OCI-LY1 (cell line): ENCODE measurements around the gene EPB41.

Experiments used
- H2AFZ ChIP-seq: fragments of 200-600 bp; sonication (generic), shearing (Covaris generic); 2 replicates; pipeline ENCODE4 v1.6.0; 2014; ENCODE audit warnings: antibody characterized with exemption, mild to moderate bottlenecking, low read length
- H3F3A ChIP-seq: fragments of 200-600 bp; sonication (generic), shearing (Covaris generic); 2 replicates; pipeline ENCODE4 v1.6.0; 2014; ENCODE audit warnings: mild to moderate bottlenecking, antibody characterized with exemption, low read length, moderate library complexity; ENCODE audit not compliant: insufficient read depth
- H3K27ac ChIP-seq: fragments of 200-600 bp; sonication (generic); 2 replicates; pipeline ENCODE4 v1.5.1; 2014; ENCODE audit warnings: low read length, mixed run types, mild to moderate bottlenecking, low read depth; ENCODE audit not compliant: poor library complexity, severe bottlenecking
- H3K27me3 ChIP-seq: fragments of 200-600 bp; sonication (generic); 2 replicates; pipeline ENCODE4 v1.6.0; 2014; ENCODE audit warnings: antibody characterized with exemption, mild to moderate bottlenecking, low read length, moderate library complexity; ENCODE audit not compliant: insufficient read depth
- H3K36me3 ChIP-seq: fragments of 200-600 bp; sonication (generic); 2 replicates; pipeline ENCODE4 v1.6.1; 2014; ENCODE audit warnings: mild to moderate bottlenecking, antibody characterized with exemption, low read length, moderate library complexity, mixed read lengths; ENCODE audit not compliant: insufficient read depth
- H3K4me1 ChIP-seq: fragments of 200-600 bp; sonication (generic); 2 replicates; pipeline ENCODE4 v1.5.1; 2014; ENCODE audit warnings: mild to moderate bottlenecking, low read length, moderate library complexity; ENCODE audit not compliant: insufficient read depth, severe bottlenecking
- H3K4me2 ChIP-seq: fragments of 200-600 bp; sonication (generic), shearing (Covaris generic); 2 replicates; pipeline ENCODE4 v1.6.1; 2014; ENCODE audit warnings: low read length
- H3K4me3 ChIP-seq: fragments of 200-600 bp; sonication (generic); 2 replicates; pipeline ENCODE4 v1.5.1; 2014; ENCODE audit warnings: low read length, low read depth, mild to moderate bottlenecking, mixed read lengths; ENCODE audit not compliant: poor library complexity, severe bottlenecking
- H3K79me2 ChIP-seq: fragments of 200-600 bp; shearing (Covaris generic); 2 replicates; pipeline ENCODE4 v1.6.1; 2016; ENCODE audit warnings: mixed run types, low read length, mixed read lengths; ENCODE audit not compliant: insufficient read depth
- H3K9ac ChIP-seq: fragments of 200-600 bp; sonication (generic), shearing (Covaris generic); 2 replicates; pipeline ENCODE4 v1.6.1; 2014; ENCODE audit warnings: mild to moderate bottlenecking, low read length, mixed read lengths
- H3K9me2 ChIP-seq: fragments of 200-600 bp; sonication (generic), shearing (Covaris generic); 2 replicates; pipeline ENCODE4 v1.6.1; 2014; ENCODE audit warnings: low read depth, mild to moderate bottlenecking, low read length, mixed read lengths
- H3K9me3 ChIP-seq: fragments of 200-600 bp; shearing (Covaris generic); 2 replicates; pipeline ENCODE4 v1.6.1; 2014; ENCODE audit warnings: low read length, mixed read lengths
- H4K20me1 ChIP-seq: fragments of 200-600 bp; sonication (generic), shearing (Covaris generic); 2 replicates; pipeline ENCODE4 v1.6.0; 2016; ENCODE audit warnings: mild to moderate bottlenecking, low read length; ENCODE audit not compliant: insufficient read depth
- CTCF ChIP-seq: fragments of 200-600 bp; sonication (generic), shearing (Covaris generic); IDR thresholded peaks from 2 replicates; pipeline ENCODE4 v1.5.1; 2017; ENCODE audit warnings: mild to moderate bottlenecking, antibody characterized with exemption, low read length, moderate library complexity, mixed read lengths
- EZH2 ChIP-seq: fragments of 200-600 bp; sonication (generic), shearing (Covaris generic); IDR thresholded peaks from 2 replicates; pipeline ENCODE4 v1.8.0; 2017; ENCODE audit warnings: borderline replicate concordance, mixed run types, mild to moderate bottlenecking, antibody characterized with exemption, low read length, moderate library complexity, mixed read lengths

EPB41 gene

GRCh38 chr1:29125788-29126187 is 211.4 kb downstream of the EPB41 start:
- Histone ChIP-seq H3F3A (no peaks in the 10 kb centered on the region), H3K4me2 (no peak overlapping the region), H3K9me3 (no peaks in the 10 kb centered on the region), H3K27me3 (peaks cover 7% of the 10 kb centered on the region), H3K4me3 (no peak overlapping the region), H3K27ac (no peak overlapping the region), H3K79me2 (no peaks in the 10 kb centered on the region), H3K9ac (no peak overlapping the region), H3K4me1 (peaks cover 13% of the 10 kb centered on the region), H3K9me2 (no peaks in the 10 kb centered on the region), H3K36me3 (no peaks in the 10 kb centered on the region), H4K20me1 (no peaks in the 10 kb centered on the region), H2AFZ (no peak overlapping the region)
- no peak for TF ChIP-seq EZH2
- TF ChIP-seq CTCF, result no peak

GRCh38 chr1:29126198-29126597 is 211.8 kb downstream of the EPB41 start:
- peaks cover 7% of the 10 kb centered on the region for H3K27me3 ChIP-seq
- H3K27ac ChIP-seq, result no peak overlapping the region
- H2AFZ ChIP-seq, result no peak overlapping the region
- H3K9me3 ChIP-seq, result no peaks in the 10 kb centered on the region
- H3F3A ChIP-seq, result no peaks in the 10 kb centered on the region
- no peaks in the 10 kb centered on the region for H3K9me2 ChIP-seq
- no peak for TF ChIP-seq EZH2
- TF ChIP-seq CTCF, result no peak
- H3K36me3 ChIP-seq, result no peaks in the 10 kb centered on the region
- H3K4me2 ChIP-seq, result no peak overlapping the region
- no peak overlapping the region for H3K4me3 ChIP-seq
- no peak overlapping the region for H3K9ac ChIP-seq
- H3K79me2 ChIP-seq, result no peaks in the 10 kb centered on the region
- H3K4me1 ChIP-seq, result peaks cover 13% of the 10 kb centered on the region
- no peaks in the 10 kb centered on the region for H4K20me1 ChIP-seq

- H3K4me2 ChIP-seq, result no peak overlapping the region
- H4K20me1 ChIP-seq, result no peaks in the 10 kb centered on the region
- no peaks in the 10 kb centered on the region; the same call in 1 of the 2 replicates for H3K27me3 ChIP-seq
- H3K27ac ChIP-seq, result no peak overlapping the region
- no peak overlapping the region for H3K9ac ChIP-seq
- H3K36me3 ChIP-seq, result no peaks in the 10 kb centered on the region
- H3F3A ChIP-seq, result no peaks in the 10 kb centered on the region
- no peaks in the 10 kb centered on the region for H3K9me3 ChIP-seq
- no peaks in the 10 kb centered on the region for H3K79me2 ChIP-seq
- peaks cover 5% of the 10 kb centered on the region for H3K4me1 ChIP-seq
- TF ChIP-seq EZH2, result no peak
- no peak for TF ChIP-seq CTCF
- no peak overlapping the region for H2AFZ ChIP-seq
- H3K9me2 ChIP-seq, result no peaks in the 10 kb centered on the region
- no peak overlapping the region for H3K4me3 ChIP-seq
Observed at GRCh38 chr1:29128739-29129138, 214.4 kb downstream of the EPB41 start.
